Activated naive CD4-positive, alpha-beta T cell treated with anti-CD3 and anti-CD28 coated beads, Interleukin-2, amount 50 U/mL, for 72 hours (primary cell): ENCODE measurements around the gene MARCKS. TPM values are rescaled to one million over a fixed set of nuclear protein-coding genes. Genes with fewer than 3 reads are reported as not detected.
"Not testable (repeated sequence)": the region's sequence is repeated elsewhere in the genome, so short reads cannot be mapped to it uniquely, and the experiment has no call there.

Source experiments
- ATAC-seq, 2 donors: fragments of 150-1000 bp; cut with Tn5 transposase; 2 replicates each; pipeline ENCODE4 v1.10.0; 2021; ENCODE audit warnings: mild to moderate bottlenecking in 2 of 2, moderate library complexity in 2 of 2
- DNase-seq, 2 donors: peaks; one replicate each; pipeline ENCODE4 v3.0.0; 2021 to 2022; ENCODE audit warnings: low spot score in 2 of 2
- H3K27ac Mint-ChIP-seq, 2 donors: one replicate each; pipeline ENCODE4 v1.8.0; 2022; ENCODE audit warnings: mild to moderate bottlenecking in 2 of 2, mixed read lengths in 2 of 2
- H3K36me3 Mint-ChIP-seq, 2 donors: one replicate each; pipeline ENCODE4 v1.8.0; 2022; ENCODE audit warnings: mixed read lengths in 2 of 2
- H3K9me3 Mint-ChIP-seq, 2 donors: one replicate each; pipeline ENCODE4 v1.8.0; 2022; ENCODE audit warnings: mixed read lengths in 2 of 2
- total RNA-seq, 2 donors: library from RNA; stranded (reverse); gene quantifications; one replicate each; pipeline ENCODE4 v1.2.3, GENCODE V29; 2022

MARCKS gene
- total RNA-seq, 2 donors from 2014 or later: 0.05 to 0.21 TPM

GRCh38 chr6:113903666-113904330, 46.7 kb downstream of the MARCKS start:
- ATAC-seq: no peak
- H3K27ac Mint-ChIP-seq: no peak overlapping the region
- no peak for DNase-seq
- no peaks in the 10 kb centered on the region for H3K9me3 Mint-ChIP-seq
- H3K36me3 Mint-ChIP-seq: no peaks in the 10 kb centered on the region

DNA sequence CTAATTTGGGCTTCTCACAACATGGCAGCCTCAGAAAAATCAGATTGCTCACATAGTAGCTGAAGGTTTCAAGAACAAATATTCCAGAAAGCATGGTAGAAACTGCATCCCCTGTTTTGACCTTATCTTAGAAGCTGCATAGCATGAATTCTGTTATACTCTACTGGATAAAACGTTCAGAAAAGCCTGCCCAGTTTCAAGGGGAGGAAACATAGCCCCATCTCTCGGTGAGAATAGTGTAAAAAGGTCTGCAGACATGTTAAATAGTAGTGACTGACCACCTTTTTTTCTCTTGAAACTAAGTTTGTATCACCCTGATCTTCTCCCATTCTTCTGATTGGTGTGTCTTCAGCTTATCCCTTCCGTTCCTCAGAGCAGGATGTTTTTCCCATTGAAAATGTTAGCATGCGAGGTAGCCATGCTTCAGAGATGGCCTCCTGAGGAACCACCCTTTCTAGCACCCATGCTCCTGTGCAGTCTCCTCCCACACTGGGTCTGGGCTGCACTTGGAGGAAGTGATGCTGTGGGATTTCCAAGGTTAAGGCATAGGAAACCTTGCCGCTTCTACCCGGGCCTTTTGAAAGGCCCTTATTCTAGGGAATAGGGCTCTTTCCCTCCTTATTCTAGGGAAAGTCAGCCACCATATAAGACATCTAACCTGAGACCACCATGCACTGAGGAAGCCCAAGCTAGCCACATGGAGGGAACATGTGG, 50.1 kb downstream of the MARCKS start:
- ATAC-seq (no peak), DNase-seq (no peak)
- Mint-ChIP-seq H3K9me3 (no peaks in the 10 kb centered on the region), H3K27ac (no peak overlapping the region), H3K36me3 (no peaks in the 10 kb centered on the region)

DNA sequence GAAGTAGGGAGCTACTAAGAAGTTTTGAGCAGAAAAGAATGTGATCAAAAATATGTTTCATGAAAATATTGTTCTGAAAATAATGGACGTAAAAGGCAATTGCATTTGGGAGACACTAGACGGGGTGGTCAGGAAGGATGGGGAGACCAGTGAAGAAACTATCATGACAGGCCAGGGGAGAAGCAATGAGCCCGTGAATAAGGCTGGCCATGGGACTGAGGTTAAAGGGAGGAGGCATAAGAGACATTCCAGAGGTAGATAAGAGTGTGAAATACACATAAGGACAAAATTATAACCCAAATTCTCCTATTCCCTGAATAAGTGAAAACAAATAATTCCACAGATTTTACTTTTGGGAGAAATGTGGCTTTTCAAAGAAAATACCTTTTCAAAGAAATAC, 51.7 kb downstream of the MARCKS start:
- H3K36me3 Mint-ChIP-seq: no peaks in the 10 kb centered on the region
- no peaks in the 10 kb centered on the region for H3K9me3 Mint-ChIP-seq
- no peak for ATAC-seq

DNA sequence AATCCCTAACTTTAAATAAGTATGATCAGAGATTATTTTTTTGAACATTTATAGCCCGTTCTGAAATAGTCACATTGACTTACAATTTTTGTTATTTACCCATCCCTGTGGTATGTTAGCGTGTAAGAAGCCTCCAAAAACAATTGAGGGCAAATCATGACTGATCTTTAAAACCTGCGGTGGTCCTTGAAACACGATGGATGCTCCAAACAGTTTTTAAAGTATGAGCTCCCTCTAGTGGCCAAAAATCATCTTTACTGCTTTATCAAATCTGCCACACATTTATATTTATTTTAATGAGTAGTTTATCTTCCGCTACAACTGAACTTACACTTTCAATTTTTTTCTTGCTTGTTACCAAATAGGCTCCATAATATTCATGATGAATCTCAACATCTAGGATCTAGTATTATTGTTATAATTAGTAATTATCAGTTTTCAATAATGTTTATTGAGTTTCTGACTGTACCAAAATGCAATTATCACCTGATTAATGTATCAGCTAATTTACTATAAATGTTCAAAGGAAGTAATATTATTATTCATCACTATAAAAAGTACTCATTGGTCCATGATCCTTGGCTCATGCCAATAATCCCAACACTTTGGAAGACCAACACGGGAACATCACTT, 52.2 kb downstream of the MARCKS start:
- H3K27ac Mint-ChIP-seq: no peak overlapping the region
- ATAC-seq (peak in 1 of 2 donors; percentile 35), DNase-seq (peak in 1 of 2 donors; percentile 9)
- H3K36me3 Mint-ChIP-seq: no peaks in the 10 kb centered on the region
- H3K9me3 Mint-ChIP-seq: no peaks in the 10 kb centered on the region

More for the DNA sequence above, 51.7 kb downstream of the MARCKS start:
- no peak for DNase-seq
- no peak overlapping the region for H3K27ac Mint-ChIP-seq

DNA sequence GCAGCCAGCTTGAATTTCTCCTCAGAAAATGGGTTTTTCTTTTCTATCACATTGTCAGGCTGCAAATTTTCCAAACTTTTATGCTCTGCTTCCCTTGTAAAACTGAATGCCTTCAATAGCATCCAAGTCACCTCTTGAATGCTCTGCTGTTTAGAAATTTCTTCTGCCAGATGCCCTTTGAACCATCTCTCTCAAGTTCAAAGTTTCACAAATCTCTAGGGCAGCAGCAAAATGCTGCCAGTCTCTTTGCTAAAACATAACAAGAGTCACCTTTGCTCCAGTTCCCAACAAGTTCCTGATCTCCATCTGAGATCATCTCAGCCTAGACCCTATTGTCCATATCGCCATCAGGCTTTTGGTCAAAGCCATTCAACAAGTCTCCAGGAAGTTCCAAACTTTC, 53.1 kb downstream of the MARCKS start:
- DNase-seq, H3K9me3 Mint-ChIP-seq, H3K36me3 Mint-ChIP-seq, H3K27ac Mint-ChIP-seq, ATAC-seq: not testable (repeated sequence)

Other genes with a start within 250 kb of the MARCKS start
- 10 to 100 TPM; 84.6 to 89.7 TPM for gene HDAC2, start 113.8 kb downstream of the MARCKS start, total RNA-seq